Measurements from ENCODE around the gene ZNF335. TPM values are rescaled to one million over a fixed set of nuclear protein-coding genes. Genes with fewer than 3 reads are reported as not detected.

Gene ZNF335
- total and polyA plus RNA-seq, 9 donors: 3.5 to 25.7 (median 15.7) TPM

DNA sequence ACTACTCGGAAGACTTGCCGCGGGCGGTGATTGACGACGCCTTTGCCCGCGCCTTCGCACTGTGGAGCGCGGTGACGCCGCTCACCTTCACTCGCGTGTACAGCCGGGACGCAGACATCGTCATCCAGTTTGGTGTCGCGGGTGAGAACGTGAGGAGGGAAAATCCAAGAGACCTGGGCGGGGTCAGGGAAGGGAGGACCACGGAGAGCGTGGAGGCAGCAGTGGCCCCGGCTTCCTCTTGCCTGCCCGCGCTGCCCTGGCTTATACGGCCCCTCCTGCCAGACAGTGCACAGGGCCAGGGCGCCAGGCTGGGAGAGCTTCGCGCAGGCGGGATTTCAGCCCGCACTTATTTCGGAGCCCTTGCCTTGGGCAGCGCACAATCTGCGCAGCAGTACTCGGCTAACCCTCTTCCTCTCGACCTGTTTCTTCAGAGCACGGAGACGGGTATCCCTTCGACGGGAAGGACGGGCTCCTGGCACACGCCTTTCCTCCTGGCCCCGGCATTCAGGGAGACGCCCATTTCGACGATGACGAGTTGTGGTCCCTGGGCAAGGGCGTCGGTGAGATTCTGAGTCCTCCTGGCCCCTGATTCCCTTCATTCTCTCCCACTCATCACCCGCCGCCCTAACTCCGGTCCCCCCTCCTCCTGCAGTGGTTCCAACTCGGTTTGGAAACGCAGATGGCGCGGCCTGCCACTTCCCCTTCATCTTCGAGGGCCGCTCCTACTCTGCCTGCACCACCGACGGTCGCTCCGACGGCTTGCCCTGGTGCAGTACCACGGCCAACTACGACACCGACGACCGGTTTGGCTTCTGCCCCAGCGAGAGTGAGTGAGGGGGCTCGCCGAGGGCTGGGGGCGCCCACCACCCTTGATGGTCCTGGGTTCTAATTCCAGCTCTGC is 38.7 kb upstream of the ZNF335 start:
- Histone ChIP-seq H3K4me3 (no peak overlapping the region), H3K4me1 (ENCODE audit: insufficient read depth) (no peaks in the 10 kb centered on the region)

DNA sequence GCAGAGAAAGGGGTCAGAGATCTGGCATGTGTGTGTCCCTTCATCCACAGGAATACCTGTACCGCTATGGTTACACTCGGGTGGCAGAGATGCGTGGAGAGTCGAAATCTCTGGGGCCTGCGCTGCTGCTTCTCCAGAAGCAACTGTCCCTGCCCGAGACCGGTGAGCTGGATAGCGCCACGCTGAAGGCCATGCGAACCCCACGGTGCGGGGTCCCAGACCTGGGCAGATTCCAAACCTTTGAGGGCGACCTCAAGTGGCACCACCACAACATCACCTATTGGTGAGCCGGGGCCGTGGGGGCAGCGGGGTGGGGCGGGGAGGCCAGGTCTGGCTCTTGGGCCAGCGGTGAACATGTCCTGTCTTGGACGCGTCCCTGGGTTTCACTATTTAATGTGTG is 37.8 kb upstream of the ZNF335 start:
- TF ChIP-seq, protein P1, sequence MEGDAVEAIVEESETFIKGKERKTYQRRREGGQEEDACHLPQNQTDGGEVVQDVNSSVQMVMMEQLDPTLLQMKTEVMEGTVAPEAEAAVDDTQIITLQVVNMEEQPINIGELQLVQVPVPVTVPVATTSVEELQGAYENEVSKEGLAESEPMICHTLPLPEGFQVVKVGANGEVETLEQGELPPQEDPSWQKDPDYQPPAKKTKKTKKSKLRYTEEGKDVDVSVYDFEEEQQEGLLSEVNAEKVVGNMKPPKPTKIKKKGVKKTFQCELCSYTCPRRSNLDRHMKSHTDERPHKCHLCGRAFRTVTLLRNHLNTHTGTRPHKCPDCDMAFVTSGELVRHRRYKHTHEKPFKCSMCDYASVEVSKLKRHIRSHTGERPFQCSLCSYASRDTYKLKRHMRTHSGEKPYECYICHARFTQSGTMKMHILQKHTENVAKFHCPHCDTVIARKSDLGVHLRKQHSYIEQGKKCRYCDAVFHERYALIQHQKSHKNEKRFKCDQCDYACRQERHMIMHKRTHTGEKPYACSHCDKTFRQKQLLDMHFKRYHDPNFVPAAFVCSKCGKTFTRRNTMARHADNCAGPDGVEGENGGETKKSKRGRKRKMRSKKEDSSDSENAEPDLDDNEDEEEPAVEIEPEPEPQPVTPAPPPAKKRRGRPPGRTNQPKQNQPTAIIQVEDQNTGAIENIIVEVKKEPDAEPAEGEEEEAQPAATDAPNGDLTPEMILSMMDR (IDR thresholded peaks at IDR 0.05): no peak
- TF ChIP-seq EP300 (IDR thresholded peaks at IDR 0.05) (no peak), POLR2A (IDR thresholded peaks at IDR 0.05) (no peak)
- Histone ChIP-seq H3K27ac (no peak overlapping the region), H3K4me1 (ENCODE audit: insufficient read depth) (no peaks in the 10 kb centered on the region), H3K4me3 (no peak overlapping the region), H3K27me3 (peaks cover 5% of the 10 kb centered on the region), H3K9me3 (no peaks in the 10 kb centered on the region), H3K36me3 (no peaks in the 10 kb centered on the region)
- 26 to 38% (median 37%) methylated on average over 19 to 20 of the region's 20 CpGs for WGBS, 3 donors
- intact Hi-C loops (cut with DNase I): loop anchor here in 1 of 4 donors (5.0 kb wide), 1 partner anchor 77 kb away; the partner anchor contains the start of gene NCOA5
- DNase-seq: no peak

More for the DNA sequence above, 38.7 kb upstream of the ZNF335 start:
- Histone ChIP-seq H3K9me3 (no peaks in the 10 kb centered on the region), H3K27ac (no peak overlapping the region), H3K36me3 (no peaks in the 10 kb centered on the region), H3K27me3 (peaks cover 5% of the 10 kb centered on the region)
- intact Hi-C loops (cut with DNase I): loop anchor here in 1 of 4 donors (5.0 kb wide), 1 partner anchor 77 kb away; the partner anchor contains the start of gene NCOA5
- no peak for DNase-seq
- 9 to 14% (median 12%) methylated on average over 73 to 74 of the region's 74 CpGs for WGBS, 3 donors
- no peak for TF ChIP-seq POLR2A (IDR thresholded peaks at IDR 0.05)
- TF ChIP-seq, protein P1 (IDR thresholded peaks at IDR 0.05): no peak

DNA sequence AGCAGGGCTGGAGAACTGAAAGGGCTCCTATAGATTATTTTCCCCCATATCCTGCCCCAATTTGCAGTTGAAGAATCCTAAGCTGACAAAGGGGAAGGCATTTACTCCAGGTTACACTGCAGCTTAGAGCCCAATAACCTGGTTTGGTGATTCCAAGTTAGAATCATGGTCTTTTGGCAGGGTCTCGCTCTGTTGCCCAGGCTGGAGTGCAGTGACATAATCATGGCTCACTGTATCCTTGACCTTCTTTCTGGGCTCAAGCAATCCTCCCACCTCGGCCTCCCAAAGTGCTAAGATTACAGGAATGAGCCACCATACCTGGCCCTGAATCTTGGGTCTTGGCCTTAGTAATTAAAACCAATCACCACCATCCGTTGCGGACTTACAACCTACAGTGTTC is 35.7 kb upstream of the ZNF335 start:
- Histone ChIP-seq H3K9me3 (no peaks in the 10 kb centered on the region), H3K27me3 (peaks cover 5% of the 10 kb centered on the region), H3K4me3 (no peak overlapping the region), H3K36me3 (no peaks in the 10 kb centered on the region), H3K27ac (no peak overlapping the region), H3K4me1 (ENCODE audit: insufficient read depth) (no peaks in the 10 kb centered on the region)
- TF ChIP-seq, protein P1 (IDR thresholded peaks at IDR 0.05): no peak
- no peak for TF ChIP-seq EP300 (IDR thresholded peaks at IDR 0.05)
- no peak for TF ChIP-seq POLR2A (IDR thresholded peaks at IDR 0.05)
- intact Hi-C loops (cut with DNase I): no loop called here
- no peak for DNase-seq
- WGBS, 3 donors: 43 to 54% (median 48%) methylated on average over 4 of the region's 4 CpGs

DNA sequence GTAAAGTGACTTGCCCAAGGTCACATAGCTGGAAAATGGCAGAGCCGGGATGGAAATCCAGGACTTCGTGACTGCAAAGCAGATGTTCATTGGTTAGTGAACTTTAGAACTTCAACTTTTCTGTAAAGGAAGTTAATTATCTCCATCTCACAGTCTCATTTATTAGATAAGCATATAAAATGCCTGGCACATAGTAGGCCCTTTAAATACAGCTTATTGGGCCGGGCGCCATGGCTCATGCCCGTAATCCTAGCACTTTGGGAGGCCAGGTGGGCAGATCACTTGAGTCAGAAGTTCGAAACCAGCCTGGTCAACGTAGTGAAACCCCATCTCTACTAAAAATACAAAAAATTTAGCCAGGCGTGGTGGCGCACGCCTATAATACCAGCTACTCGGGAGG is 35.0 kb upstream of the ZNF335 start:
- Histone ChIP-seq H3K4me3 (no peak overlapping the region), H3K9me3 (no peaks in the 10 kb centered on the region), H3K4me1 (ENCODE audit: insufficient read depth) (no peaks in the 10 kb centered on the region), H3K36me3 (no peaks in the 10 kb centered on the region), H3K27ac (no peak overlapping the region), H3K27me3 (peaks cover 5% of the 10 kb centered on the region)
- DNase-seq: no peak
- 81 to 84% (median 83%) methylated on average over 11 of the region's 11 CpGs for WGBS, 3 donors
- TF ChIP-seq EP300 (IDR thresholded peaks at IDR 0.05) (no peak), POLR2A (IDR thresholded peaks at IDR 0.05) (no peak)
- TF ChIP-seq, protein P1 (IDR thresholded peaks at IDR 0.05): no peak
- intact Hi-C loops (cut with DNase I): no loop called here

Data from ovary (tissue), 9 donors.